Activated CD4-positive, alpha-beta T cell treated with anti-CD3 and anti-CD28 coated beads, Interleukin-2, amount 10 ng/mL, durations not matched to agents 24 days and 14 days (primary cell): Measurements from ENCODE around the gene PLA2G2D. TPM values are rescaled to one million over a fixed set of nuclear protein-coding genes. Genes with fewer than 3 reads are reported as not detected.

Experiments
- DNase-seq: peaks from one replicate; pipeline ENCODE4 v3.0.0; 2022
- H3K27ac Mint-ChIP-seq: one replicate; pipeline ENCODE4 v1.8.0; 2022; ENCODE audit warnings: mild to moderate bottlenecking, mixed read lengths
- H3K27me3 Mint-ChIP-seq: one replicate; pipeline ENCODE4 v1.8.0; 2022; ENCODE audit warnings: mixed read lengths
- H3K36me3 Mint-ChIP-seq: one replicate; pipeline ENCODE4 v1.8.0; 2022; ENCODE audit warnings: low read depth, mild to moderate bottlenecking, mixed read lengths
- H3K4me1 Mint-ChIP-seq: one replicate; pipeline ENCODE4 v1.8.0; 2021; ENCODE audit warnings: mixed read lengths
- H3K4me3 Mint-ChIP-seq: one replicate; pipeline ENCODE4 v1.8.0; 2022; ENCODE audit warnings: mild to moderate bottlenecking, moderate library complexity, mixed read lengths
- H3K9me3 Mint-ChIP-seq: one replicate; pipeline ENCODE4 v1.8.0; 2021; ENCODE audit warnings: mixed read lengths
- intact Hi-C: fragments of 100-400 bp; cut with micrococcal nuclease; formaldehyde crosslinking; loops from one replicate; pipeline ENCODE4 v1.15.1; 2023
- total RNA-seq: library from RNA; stranded (reverse); gene quantifications from 2 replicates; pipeline ENCODE4 v1.2.3, GENCODE V29; 2022

Gene PLA2G2D
- total RNA-seq, 1 donor from 2014 or later, result not detected

GRCh38 chr1:20079661-20080305 lies 39.6 kb downstream of the PLA2G2D start:
- Mint-ChIP-seq H3K27me3 (peaks cover 36% of the 10 kb centered on the region), H3K4me3 (no peak overlapping the region), H3K36me3 (no peaks in the 10 kb centered on the region), H3K9me3 (no peaks in the 10 kb centered on the region), H3K4me1 (peaks cover 7% of the 10 kb centered on the region), H3K27ac (no peak overlapping the region)
- DNase-seq, result no peak
- intact Hi-C loops, result no loop called here

- Mint-ChIP-seq H3K36me3 (no peaks in the 10 kb centered on the region), H3K27ac (no peak overlapping the region), H3K4me1 (peaks cover 7% of the 10 kb centered on the region), H3K4me3 (no peak overlapping the region), H3K27me3 (peaks cover 36% of the 10 kb centered on the region), H3K9me3 (no peaks in the 10 kb centered on the region)
- DNase-seq, result no peak
- intact Hi-C loops, result no loop called here
Observed at GRCh38 chr1:20078711-20079110, 40.6 kb downstream of the PLA2G2D start.

GRCh38 chr1:20078171-20078651 lies 41.1 kb downstream of the PLA2G2D start:
- H3K27me3 Mint-ChIP-seq, result peaks cover 36% of the 10 kb centered on the region
- no peak for DNase-seq
- no peaks in the 10 kb centered on the region for H3K9me3 Mint-ChIP-seq
- intact Hi-C loops, result no loop called here
- no peaks in the 10 kb centered on the region for H3K36me3 Mint-ChIP-seq
- peaks cover 7% of the 10 kb centered on the region for H3K4me1 Mint-ChIP-seq
- H3K27ac Mint-ChIP-seq, result no peak overlapping the region
- no peak overlapping the region for H3K4me3 Mint-ChIP-seq

- no peaks in the 10 kb centered on the region for H3K36me3 Mint-ChIP-seq
- H3K9me3 Mint-ChIP-seq, result no peaks in the 10 kb centered on the region
- no peak for DNase-seq
- peaks cover 7% of the 10 kb centered on the region for H3K4me1 Mint-ChIP-seq
- intact Hi-C loops, result no loop called here
- H3K27me3 Mint-ChIP-seq, result peaks cover 28% of the 10 kb centered on the region
- H3K4me3 Mint-ChIP-seq, result no peak overlapping the region
- no peak overlapping the region for H3K27ac Mint-ChIP-seq
Observed at GRCh38 chr1:20076710-20077461, 42.5 kb downstream of the PLA2G2D start.

- Mint-ChIP-seq H3K9me3 (no peaks in the 10 kb centered on the region), H3K27ac (no peak overlapping the region), H3K4me3 (no peak overlapping the region), H3K4me1 (peaks cover 4% of the 10 kb centered on the region), H3K27me3 (peaks cover 26% of the 10 kb centered on the region), H3K36me3 (no peaks in the 10 kb centered on the region)
- DNase-seq, result no peak
- intact Hi-C loops, result no loop called here
Observed at GRCh38 chr1:20076223-20076622, 43.1 kb downstream of the PLA2G2D start.

GRCh38 chr1:20075345-20075744 lies 44.0 kb downstream of the PLA2G2D start:
- H3K27me3 Mint-ChIP-seq, result peaks cover 22% of the 10 kb centered on the region
- no peak for DNase-seq
- H3K9me3 Mint-ChIP-seq, result no peaks in the 10 kb centered on the region
- no peak overlapping the region for H3K4me3 Mint-ChIP-seq
- no peak overlapping the region for H3K27ac Mint-ChIP-seq
- no peaks in the 10 kb centered on the region for H3K36me3 Mint-ChIP-seq
- no peaks in the 10 kb centered on the region for H3K4me1 Mint-ChIP-seq
- intact Hi-C loops, result no loop called here

DNA sequence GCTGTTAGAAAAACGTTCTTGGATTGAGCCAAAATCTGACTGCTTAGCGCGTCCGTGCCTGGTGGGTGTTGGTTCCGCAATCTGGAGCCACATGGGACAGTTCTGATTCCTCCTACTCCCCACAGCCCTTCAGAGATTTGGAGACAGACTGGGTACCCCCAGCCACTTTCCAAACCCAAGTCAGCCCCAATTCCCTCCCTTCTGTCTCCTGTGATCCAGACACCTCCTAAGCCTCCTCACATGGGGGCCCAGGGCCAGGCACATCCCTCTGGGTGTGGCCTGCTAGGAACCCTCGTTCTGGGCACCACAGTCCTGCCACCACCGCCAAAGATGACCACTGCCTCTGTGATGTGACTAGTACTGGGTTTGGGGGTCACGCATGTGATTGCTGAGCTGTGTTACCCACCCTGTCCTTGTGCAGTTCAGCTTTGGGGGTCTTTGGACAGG lies 44.6 kb downstream of the PLA2G2D start:
- Mint-ChIP-seq H3K27me3 (peaks cover 21% of the 10 kb centered on the region), H3K36me3 (no peaks in the 10 kb centered on the region), H3K9me3 (no peaks in the 10 kb centered on the region), H3K27ac (no peak overlapping the region), H3K4me3 (no peak overlapping the region), H3K4me1 (no peaks in the 10 kb centered on the region)
- intact Hi-C loops, result no loop called here
- no peak for DNase-seq

DNA sequence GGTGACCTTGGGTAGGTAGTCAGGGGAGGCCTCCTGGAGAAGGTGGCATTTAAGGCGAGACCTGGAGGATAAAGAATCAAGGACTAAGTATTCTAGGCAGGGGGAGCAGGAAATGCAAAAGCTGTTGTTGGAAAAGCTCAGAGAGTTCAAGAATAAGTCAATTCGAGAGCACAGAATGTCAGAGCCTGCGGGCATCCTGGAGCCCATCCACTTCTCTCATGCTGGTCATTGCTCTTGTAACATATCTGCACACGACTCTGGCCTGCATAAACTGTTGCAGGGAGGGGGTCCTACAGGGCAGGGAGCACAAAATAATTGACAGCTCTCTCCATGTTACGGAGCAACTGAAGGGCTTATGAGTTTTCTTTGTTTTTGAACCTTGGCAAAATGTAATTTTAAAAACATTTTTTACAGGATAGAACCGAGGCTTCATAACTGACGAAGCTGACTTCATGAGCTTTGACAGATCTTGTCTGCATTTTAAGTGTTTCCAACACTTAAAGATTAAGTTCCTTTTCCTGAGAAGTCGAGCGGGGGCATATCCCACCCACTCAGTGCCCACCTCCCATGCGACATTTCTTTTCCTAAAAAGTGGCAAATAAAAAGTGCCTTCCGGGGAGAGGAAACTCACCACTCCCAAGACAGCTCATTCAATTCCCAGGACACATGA lies 45.1 kb downstream of the PLA2G2D start:
- no peaks in the 10 kb centered on the region for H3K4me1 Mint-ChIP-seq
- H3K4me3 Mint-ChIP-seq, result no peak overlapping the region
- intact Hi-C loops, result no loop called here
- H3K27me3 Mint-ChIP-seq, result peaks cover 19% of the 10 kb centered on the region
- H3K36me3 Mint-ChIP-seq, result no peaks in the 10 kb centered on the region
- DNase-seq, result no peak
- H3K9me3 Mint-ChIP-seq, result no peaks in the 10 kb centered on the region
- H3K27ac Mint-ChIP-seq, result no peak overlapping the region

DNA sequence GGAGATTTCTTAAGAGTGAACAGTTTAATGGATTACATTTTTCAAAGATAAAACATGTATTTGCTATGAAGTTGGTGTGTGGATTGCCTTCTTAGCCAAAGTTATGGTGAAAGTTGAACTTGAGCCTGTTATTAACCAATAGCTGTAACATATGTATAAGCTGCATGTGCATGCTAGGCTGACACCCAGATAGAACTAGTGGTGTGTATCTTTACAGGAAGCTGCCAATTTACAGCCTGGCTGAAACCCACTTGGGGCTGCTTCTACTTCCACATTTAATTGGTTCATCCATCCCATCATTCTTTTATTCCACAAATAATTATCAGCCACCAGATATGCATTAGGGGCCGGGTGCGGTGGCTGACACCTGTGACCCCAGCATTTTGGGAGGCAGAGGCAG lies 46.1 kb downstream of the PLA2G2D start:
- Mint-ChIP-seq H3K4me3 (no peak overlapping the region), H3K4me1 (no peaks in the 10 kb centered on the region), H3K36me3 (no peaks in the 10 kb centered on the region), H3K27me3 (peaks cover 14% of the 10 kb centered on the region), H3K9me3 (no peaks in the 10 kb centered on the region), H3K27ac (no peak overlapping the region)
- intact Hi-C loops, result no loop called here
- no peak for DNase-seq

DNA sequence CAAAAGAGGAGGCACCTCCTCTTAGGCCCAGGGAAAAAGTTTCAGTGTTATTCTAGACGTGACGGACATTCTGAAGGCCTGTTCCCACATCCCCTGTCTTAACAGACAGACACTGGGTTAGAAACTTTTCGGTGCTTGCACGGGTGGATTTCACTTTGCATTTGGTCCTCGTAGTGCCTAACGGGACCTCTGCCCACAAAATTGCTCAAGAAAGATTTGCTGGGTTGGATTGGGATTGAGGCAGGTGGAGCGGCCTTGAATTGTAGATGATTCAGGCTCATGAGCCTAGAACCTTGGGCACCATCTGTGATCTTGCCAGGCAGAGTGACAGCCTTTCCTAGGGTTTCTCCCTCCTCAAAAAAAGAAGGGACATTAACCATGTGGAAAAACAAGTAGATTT lies 46.6 kb downstream of the PLA2G2D start:
- DNase-seq, result no peak
- Mint-ChIP-seq H3K9me3 (no peaks in the 10 kb centered on the region), H3K4me1 (no peaks in the 10 kb centered on the region), H3K27ac (no peak overlapping the region), H3K4me3 (no peak overlapping the region), H3K27me3 (peaks cover 9% of the 10 kb centered on the region), H3K36me3 (no peaks in the 10 kb centered on the region)
- intact Hi-C loops, result no loop called here

DNA sequence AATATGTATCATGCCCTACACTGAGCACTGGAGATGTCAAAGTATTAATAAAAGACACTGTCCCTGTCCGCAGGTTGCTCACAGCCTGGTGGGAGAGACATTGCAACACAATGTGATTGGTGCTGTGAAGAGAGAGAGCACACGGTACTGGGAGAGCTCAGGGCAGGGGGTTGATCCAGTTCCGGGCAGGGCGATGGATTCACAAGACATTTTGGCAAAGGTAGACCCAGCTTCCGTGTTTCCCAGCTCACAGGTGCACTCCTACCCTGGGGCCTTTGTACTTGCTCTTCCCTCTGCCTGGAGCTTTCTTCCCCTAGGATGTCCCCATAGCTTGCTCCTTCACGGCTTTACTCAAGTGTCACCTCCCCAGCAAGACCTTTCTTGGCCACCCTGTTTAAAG lies 47.9 kb downstream of the PLA2G2D start:
- Mint-ChIP-seq H3K9me3 (no peaks in the 10 kb centered on the region), H3K4me3 (no peak overlapping the region), H3K36me3 (no peaks in the 10 kb centered on the region)

DNA sequence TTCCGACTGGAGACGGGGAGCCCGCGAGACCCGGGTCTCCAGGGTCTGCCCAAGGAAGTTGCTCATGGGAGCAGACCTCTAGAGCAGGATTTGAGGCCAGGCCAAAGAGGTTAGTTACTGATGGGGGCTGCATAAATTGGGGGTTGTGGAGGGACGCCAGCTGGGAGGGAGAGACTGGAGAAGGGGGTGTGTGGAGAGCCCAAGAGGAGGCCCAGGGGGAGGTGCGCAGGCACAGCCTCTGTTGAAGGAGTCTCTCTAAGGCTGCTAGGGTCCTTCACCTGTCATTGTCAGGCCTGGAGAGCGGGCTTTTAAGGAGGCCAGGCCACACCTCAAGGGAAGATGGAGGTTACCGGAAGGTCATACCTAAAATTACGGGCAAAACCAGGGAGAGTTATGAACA lies 49.0 kb downstream of the PLA2G2D start:
- Mint-ChIP-seq H3K36me3 (no peaks in the 10 kb centered on the region), H3K27me3 (peaks cover 14% of the 10 kb centered on the region), H3K9me3 (no peaks in the 10 kb centered on the region), H3K27ac (no peak overlapping the region), H3K4me1 (no peaks in the 10 kb centered on the region), H3K4me3 (no peak overlapping the region)
- intact Hi-C loops, result no loop called here
- DNase-seq, result no peak

More for the DNA sequence above, 47.9 kb downstream of the PLA2G2D start:
- Mint-ChIP-seq H3K4me1 (no peaks in the 10 kb centered on the region), H3K27me3 (peaks cover 7% of the 10 kb centered on the region), H3K27ac (no peak overlapping the region)
- no peak for DNase-seq
- intact Hi-C loops, result no loop called here

DNA sequence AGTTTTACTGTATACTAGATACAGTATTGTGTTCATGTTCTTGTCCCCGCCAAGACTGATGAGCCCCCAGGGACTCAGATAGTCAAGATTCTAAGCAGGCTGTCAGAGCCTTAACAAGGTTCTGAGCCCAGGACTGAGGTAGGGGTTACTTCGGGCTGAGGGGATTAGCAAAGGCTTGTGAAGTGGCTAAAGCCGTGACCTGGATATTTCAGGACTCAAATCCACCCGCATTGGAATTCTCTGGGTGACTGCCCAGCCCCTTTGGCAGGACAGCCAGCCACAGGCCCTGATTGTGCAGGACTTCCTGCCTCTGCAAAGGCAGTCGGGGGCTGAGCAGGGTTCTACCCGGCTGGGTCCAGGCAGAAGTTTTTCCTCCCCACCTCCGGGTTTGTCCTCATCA lies 49.5 kb downstream of the PLA2G2D start, which contains the start of gene PLA2G5:
TSS of gene PLA2G5 (plus strand) at position 321 of the 400 bp plus-strand sequence. CDS start 14,637 bp downstream, outside the sequence.
- Mint-ChIP-seq H3K27ac (no peak within 1 kb of the TSS), H3K4me3 (no peak within 1 kb of the TSS), H3K9me3 (no peaks in the 10 kb centered on the region), H3K4me1 (no peaks in the 10 kb centered on the region), H3K36me3 (no peaks in the 10 kb centered on the region), H3K27me3 (peaks cover 18% of the 10 kb centered on the region)
- intact Hi-C loops, result no loop called here
- DNase-seq, result no peak

DNA sequence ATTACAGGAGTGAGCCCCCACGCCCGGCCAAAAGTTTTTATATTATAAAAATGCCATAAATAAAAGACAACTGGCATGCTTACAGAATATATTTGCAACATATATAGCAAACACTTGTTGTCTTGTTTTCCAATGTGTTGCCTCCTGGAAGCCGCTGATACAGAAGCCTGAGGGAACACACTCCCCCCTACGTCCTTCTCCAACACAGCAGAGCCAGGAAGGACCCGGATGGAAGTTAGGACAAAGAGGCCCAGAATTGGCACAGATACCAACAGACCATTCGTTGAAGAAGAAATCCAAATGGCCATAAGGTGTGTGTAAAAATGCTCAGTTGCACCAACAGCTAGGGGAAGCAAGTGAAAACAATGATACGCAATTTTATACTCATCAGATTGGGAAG lies 50.6 kb downstream of the PLA2G2D start:
- H3K27ac Mint-ChIP-seq, result no peak overlapping the region
- no peaks in the 10 kb centered on the region for H3K9me3 Mint-ChIP-seq

More for the DNA sequence above, 50.6 kb downstream of the PLA2G2D start:
- DNase-seq, result no peak
- Mint-ChIP-seq H3K36me3 (no peaks in the 10 kb centered on the region), H3K27me3 (peaks cover 18% of the 10 kb centered on the region), H3K4me3 (no peak overlapping the region), H3K4me1 (no peaks in the 10 kb centered on the region)
- intact Hi-C loops, result no loop called here
